Endothelial cell of umbilical vein (primary cell): ENCODE data around the gene CORO7. TPM values are rescaled to one million over a fixed set of nuclear protein-coding genes. Genes with fewer than 3 reads are reported as not detected.

Experiments used
- BruUV-seq: library from RNA; stranded (reverse); fragments of 400-500 nt; replicated peaks from 2 replicates; lab custom pipeline; 2021; lab: Mats Ljungman, UMichigan
- CTCF ChIA-PET: fragments of 300-600, 350-600 bp; sonication (Branson Sonifier 250); formaldehyde crosslinking; loops from one replicate; lab custom pipeline; 2021; ENCODE audit warnings: antibody characterized with exemption, inconsistent platforms; lab: Charles Lee
- POLR2A ChIA-PET: fragments of 300-600, 350-600 bp; sonication (Branson Sonifier 250); formaldehyde crosslinking; loops from one replicate; lab custom pipeline; 2021; ENCODE audit warnings: antibody characterized with exemption, inconsistent platforms; lab: Charles Lee
- DNase-seq: peaks from one replicate; pipeline ENCODE4 v3.0.0-alpha.2; 2011; ENCODE audit warnings: low read depth, low spot score
- FAIRE-seq: peaks from 2 replicates; lab custom pipeline; 2011; peaks lifted over from hg19 to GRCh38; lab: Jason Lieb, UNC
- H2AFZ ChIP-seq: 2 replicates; pipeline ENCODE4 v1.6.0; 2012; ENCODE audit warnings: low read depth, low read length, control low read depth, inconsistent platforms
- H3K27ac ChIP-seq: 2 replicates; pipeline ENCODE4 v1.5.1; 2011; ENCODE audit warnings: low read depth, mild to moderate bottlenecking, control low read depth, low read length, moderate library complexity; ENCODE audit not compliant: insufficient read depth
- H3K27me3 ChIP-seq, 2 experiments: 2 replicates each; pipeline versions ENCODE4 v1.6.0 to v1.6.1; 2011; ENCODE audit warnings: low read length in 2 of 2, mixed read lengths in 1 of 2; ENCODE audit not compliant: control insufficient read depth in 2 of 2, insufficient read depth in 2 of 2
- H3K36me3 ChIP-seq, 2 experiments: 2 replicates in 1 of 2; 3 replicates in 1 of 2; pipeline ENCODE4 v1.5.1; 2011; ENCODE audit warnings: low read length in 2 of 2, mild to moderate bottlenecking in 1 of 2, moderate library complexity in 1 of 2; ENCODE audit not compliant: control insufficient read depth in 2 of 2, insufficient read depth in 2 of 2; ENCODE audit errors: extremely low read depth in 1 of 2
- H3K4me1 ChIP-seq: 3 replicates; pipeline ENCODE4 v1.5.1; 2011; ENCODE audit warnings: mild to moderate bottlenecking, low read length; ENCODE audit not compliant: control insufficient read depth, insufficient read depth; ENCODE audit errors: extremely low read depth
- H3K4me2 ChIP-seq: 2 replicates; pipeline ENCODE4 v1.6.1; 2011; ENCODE audit warnings: low read length, control low read depth, mixed read lengths; ENCODE audit not compliant: insufficient read depth
- H3K4me3 ChIP-seq, 3 experiments: fragments of 200-600 bp in 1 of 3; sonication (generic), shearing (Covaris generic) in 1 of 3; replicated peaks in 1 of 3; 2 replicates each; pipeline ENCODE4 v1.5.1; 2011 to 2016; ENCODE audit warnings: control low read depth in 3 of 3, low read length in 3 of 3, mild to moderate bottlenecking in 2 of 3, inconsistent platforms in 1 of 3, low read depth in 1 of 3, moderate library complexity in 1 of 3; ENCODE audit not compliant: insufficient read depth in 1 of 3
- H3K79me2 ChIP-seq: 2 replicates; pipeline ENCODE4 v1.6.0; 2012; ENCODE audit warnings: low read length, inconsistent platforms; ENCODE audit not compliant: control insufficient read depth, insufficient read depth
- H3K9ac ChIP-seq: replicated peaks from 2 replicates; pipeline ENCODE3; 2011; ENCODE audit warnings: low read length, control low read depth; ENCODE audit not compliant: insufficient read depth; ENCODE audit errors: extremely low read depth
- H3K9me1 ChIP-seq: replicated peaks from 3 replicates; pipeline ENCODE4 v1.6.0; 2011; ENCODE audit warnings: mild to moderate bottlenecking, low read length; ENCODE audit not compliant: control insufficient read depth, insufficient read depth; ENCODE audit errors: extremely low read depth
- H3K9me3 ChIP-seq: replicated peaks from 2 replicates; pipeline ENCODE4 v1.5.1; 2012; ENCODE audit warnings: low read length, inconsistent platforms; ENCODE audit not compliant: control insufficient read depth, insufficient read depth
- H4K20me1 ChIP-seq: replicated peaks from 2 replicates; pipeline ENCODE3; 2011; ENCODE audit warnings: mild to moderate bottlenecking, low read length; ENCODE audit not compliant: control insufficient read depth, insufficient read depth; ENCODE audit errors: extremely low read depth
- CTCF ChIP-seq, 2 donors: IDR thresholded peaks; 1 replicate in 1 of 2; 2 replicates in 1 of 2; pipeline ENCODE4 v1.5.1; 2011; ENCODE audit warnings: low read length in 2 of 2, mild to moderate bottlenecking in 2 of 2, moderate library complexity in 2 of 2, control low read depth in 1 of 2, inconsistent platforms in 1 of 2, low read depth in 1 of 2; ENCODE audit not compliant: insufficient read depth in 1 of 2; ENCODE audit errors: extremely low read depth in 1 of 2
- EZH2 ChIP-seq: IDR thresholded peaks from 2 replicates; pipeline ENCODE4 v1.6.1; 2012; ENCODE audit warnings: borderline replicate concordance, low read depth, mild to moderate bottlenecking, moderate library complexity, low read length, inconsistent platforms; ENCODE audit not compliant: severe bottlenecking
- FOS ChIP-seq: IDR thresholded peaks from 2 replicates; pipeline ENCODE4 v1.6.1; 2011; ENCODE audit warnings: mild to moderate bottlenecking, low read length, moderate library complexity, borderline replicate concordance; ENCODE audit not compliant: insufficient read depth
- GATA2 ChIP-seq: IDR thresholded peaks from 2 replicates; pipeline ENCODE4 v1.7.0; 2011; ENCODE audit warnings: low read depth, mild to moderate bottlenecking, moderate library complexity, mixed read lengths, low read length; ENCODE audit not compliant: insufficient read length, insufficient read depth
- JUN ChIP-seq: IDR thresholded peaks from 2 replicates; pipeline ENCODE4 v1.6.1; 2011; ENCODE audit warnings: borderline replicate concordance, low read depth; ENCODE audit not compliant: insufficient read length, insufficient read depth
- MAX ChIP-seq: IDR thresholded peaks from 2 replicates; pipeline ENCODE4 v1.6.1; 2011; ENCODE audit not compliant: insufficient read depth, insufficient read length
- MYC ChIP-seq: IDR thresholded peaks from one replicate; pipeline ENCODE4 v1.6.1; 2011; ENCODE audit warnings: mild to moderate bottlenecking, low read depth, low read length
- POLR2A ChIP-seq: IDR thresholded peaks from 2 replicates; pipeline ENCODE4 v1.6.1; 2012; ENCODE audit warnings: low read depth, mild to moderate bottlenecking, control low read depth, low read length
- POLR2AphosphoS5 ChIP-seq: IDR thresholded peaks from 2 replicates; pipeline ENCODE4 v1.6.1; 2012; ENCODE audit warnings: low read depth, mild to moderate bottlenecking, control low read depth, low read length, moderate library complexity; ENCODE audit not compliant: insufficient read depth
- dilution Hi-C: fragments of 300-500 bp; cut with MboI; formaldehyde crosslinking; loops from one replicate; pipeline ENCODE4 v1.15.0; 2019; ENCODE audit warnings: low sequenced_read_pairs; ENCODE audit not compliant: extremely low pct_ligation_motif_present
- intact Hi-C: fragments of 100-400 bp; cut with micrococcal nuclease; formaldehyde crosslinking; loops from one replicate; pipeline ENCODE4 v1.10.0; 2022
- polyA plus RNA-seq, 4 experiments: library from polyadenylated mRNA; depleted of rRNA in 3 of 4; stranded (reverse) in 3 of 4; unstranded in 1 of 4; fragments of >200 nt; gene quantifications; 2 replicates each; pipeline versions ENCODE4 v1.2.1 to v1.2.3, GENCODE V29; 2011 to 2012; ENCODE audit warnings: missing spikeins in 1 of 4
- total RNA-seq: library from RNA; stranded (reverse); gene quantifications from 2 replicates; pipeline ENCODE4 v1.2.3, GENCODE V29; 2021

CORO7 gene
- total and polyA plus RNA-seq, 2 donors (not counting 3 experiments of a cell fraction or from before 2014, with no cell fraction given), result 42.5 to 72.3 TPM

- intact Hi-C loops (no loop called here), dilution Hi-C loops (no loop called here)
- Histone ChIP-seq H4K20me1 (no peaks in the 10 kb centered on the region), H2AFZ (no peak overlapping the region), H3K9ac (no peak overlapping the region), H3K27me3 (no peaks in the 10 kb centered on the region), H3K79me2 (no peaks in the 10 kb centered on the region), H3K4me3 (no peak overlapping the region), H3K36me3 (peaks cover 0 to 17% of the 10 kb centered on the region in 2 experiments), H3K27ac (no peak overlapping the region), H3K4me2 (no peak overlapping the region), H3K4me1 (no peaks in the 10 kb centered on the region), H3K9me1 (no peaks in the 10 kb centered on the region), H3K9me3 (no peaks in the 10 kb centered on the region)
- ChIA-PET CTCF (no interaction called here), POLR2A (interaction anchor here (0.7 kb wide), 1 partner anchor 174 kb away, joined by 8 read pairs; no protein-coding TSS in a partner anchor)
- BruUV-seq, result no TSS peak
- no peak for DNase-seq
- TF ChIP-seq MAX, result no peak
- TF ChIP-seq FOS, result no peak
- no peak for TF ChIP-seq JUN
- no peak for TF ChIP-seq POLR2AphosphoS5
- no peak for TF ChIP-seq MYC
- no peak for TF ChIP-seq GATA2
- TF ChIP-seq POLR2A, result no peak
- TF ChIP-seq EZH2, result no peak
- no peak for TF ChIP-seq CTCF (IDR thresholded peaks at IDR 0.05; ENCODE audit: extremely low read depth in 1 of 2, insufficient read depth in 1 of 2, low read depth in 1 of 2, low read length in 2 of 2)
- FAIRE-seq, result no peak
Measured at GRCh38 chr16:4366016-4366415, 50.4 kb downstream of the CORO7 start.
